ENCODE data around the gene MRPL1.
A peak's percentile ranks its signal among the peaks of the same experiment; 100 is the strongest.

Gene MRPL1

DNA sequence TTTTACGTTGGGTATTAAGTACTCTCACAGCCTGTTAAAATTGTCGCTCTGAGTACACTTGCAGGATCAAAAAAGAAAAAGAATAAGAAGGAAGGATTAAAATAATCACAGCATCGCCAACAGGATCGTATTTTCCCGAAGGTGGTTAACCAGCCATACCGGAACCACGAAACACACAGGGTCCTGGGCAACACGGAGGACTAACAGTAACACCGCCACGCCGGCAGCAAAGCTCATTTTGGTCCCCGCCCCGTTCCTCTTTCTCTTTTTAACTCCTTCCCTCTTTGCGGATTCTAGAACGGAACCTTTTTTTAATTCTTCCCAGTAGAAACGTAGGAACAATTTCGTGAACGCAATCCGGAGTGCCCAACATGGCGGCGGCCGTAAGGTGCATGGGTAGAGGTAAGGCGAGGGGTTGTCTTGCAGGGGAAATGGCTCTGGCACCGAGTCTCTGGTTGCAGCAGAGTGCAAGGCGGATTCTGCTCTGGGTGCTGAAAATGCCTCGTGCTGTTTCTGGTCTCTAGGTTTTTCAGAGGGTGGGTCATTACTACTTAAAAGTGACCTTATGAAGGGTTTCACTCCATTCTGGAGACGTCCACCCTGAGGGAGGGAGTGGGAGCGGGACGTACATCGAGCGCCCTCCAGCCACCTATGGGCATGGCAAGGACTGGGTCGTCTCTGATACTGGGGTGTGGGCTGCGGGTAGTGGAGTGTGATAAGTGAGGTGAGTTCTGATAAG, at the start of gene MRPL1:
TSS of gene MRPL1 (plus strand) at position 353 of the 739 bp plus-strand sequence. CDS start at position 372, 19 bp downstream.
- DNase-seq (ENCODE audit: low read depth) = peak; percentile 89

DNA sequence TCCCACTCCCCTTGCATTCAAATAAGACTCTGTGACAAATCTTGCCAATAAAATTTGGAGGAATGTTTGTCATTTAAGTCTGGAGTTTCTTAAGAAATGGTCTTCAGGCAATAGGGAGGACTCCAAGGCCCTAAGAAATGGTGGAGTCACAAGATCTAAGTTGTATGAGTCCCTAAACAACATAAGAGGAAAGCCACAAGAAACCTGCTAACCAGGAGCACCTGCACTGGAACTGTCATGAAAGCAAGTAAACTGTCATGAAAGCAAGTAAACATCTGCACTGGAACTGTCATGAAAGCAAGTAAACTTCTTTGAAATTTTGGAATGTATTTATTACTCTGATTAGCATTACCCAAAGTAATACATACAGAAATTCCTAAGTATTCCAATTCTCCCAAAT, 47.0 kb upstream of the MRPL1 start:
- no peak for DNase-seq (ENCODE audit: low read depth)

DNA sequence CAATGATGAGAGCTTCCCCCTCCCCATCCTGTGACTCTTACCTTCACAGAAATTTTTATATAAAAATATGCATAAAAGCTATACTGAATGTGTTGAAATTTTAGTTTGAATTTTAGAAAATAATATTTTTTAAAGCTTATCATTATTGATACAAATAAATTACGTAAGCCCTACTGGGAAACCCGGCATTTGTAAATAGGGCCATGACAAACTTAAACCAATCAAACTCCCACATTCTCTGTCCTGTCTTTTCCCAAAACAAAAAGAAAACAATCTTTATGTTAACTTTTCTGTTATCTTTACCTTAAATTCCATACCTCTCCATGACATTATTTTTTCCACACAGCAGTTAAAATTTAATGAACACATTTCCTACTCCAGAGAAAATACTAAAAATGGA, 46.1 kb upstream of the MRPL1 start:
- no peak for DNase-seq (ENCODE audit: low read depth)

DNA sequence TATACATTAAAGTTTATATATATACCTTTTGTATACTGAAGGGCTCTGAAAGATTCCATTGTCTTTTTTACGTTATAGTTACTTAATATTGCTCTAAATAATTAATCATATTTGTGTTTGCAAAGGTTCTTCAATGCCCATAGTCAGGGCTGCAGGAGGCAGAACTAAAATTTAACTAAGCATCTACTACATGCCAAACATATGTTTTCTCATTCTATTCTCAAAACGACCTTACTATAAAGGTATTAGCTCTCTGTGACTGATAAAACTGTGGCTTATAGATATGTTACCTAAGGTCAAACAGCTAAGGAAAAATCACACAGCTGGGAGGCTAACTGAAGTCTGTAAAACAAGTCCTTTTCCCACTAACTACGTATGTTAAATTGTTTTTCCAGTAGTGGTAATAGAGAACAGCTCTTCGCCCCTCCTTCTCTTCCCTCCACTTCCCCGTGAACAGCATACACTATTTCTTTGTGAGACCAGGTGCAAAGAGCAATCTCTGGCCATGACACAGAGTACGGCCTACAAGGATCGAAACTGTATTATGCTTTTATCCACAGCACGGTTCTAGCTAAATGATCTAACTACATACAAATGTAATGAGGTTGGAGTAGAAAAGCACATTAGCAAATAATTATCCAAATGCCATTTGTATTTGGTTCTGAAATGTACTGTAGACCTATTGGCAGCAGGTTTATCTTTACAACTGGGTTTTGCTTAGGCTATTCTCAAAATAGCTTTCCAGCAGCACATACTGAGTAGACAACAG, 45.1 kb upstream of the MRPL1 start:
- DNase-seq (ENCODE audit: low read depth) = no peak

DNA sequence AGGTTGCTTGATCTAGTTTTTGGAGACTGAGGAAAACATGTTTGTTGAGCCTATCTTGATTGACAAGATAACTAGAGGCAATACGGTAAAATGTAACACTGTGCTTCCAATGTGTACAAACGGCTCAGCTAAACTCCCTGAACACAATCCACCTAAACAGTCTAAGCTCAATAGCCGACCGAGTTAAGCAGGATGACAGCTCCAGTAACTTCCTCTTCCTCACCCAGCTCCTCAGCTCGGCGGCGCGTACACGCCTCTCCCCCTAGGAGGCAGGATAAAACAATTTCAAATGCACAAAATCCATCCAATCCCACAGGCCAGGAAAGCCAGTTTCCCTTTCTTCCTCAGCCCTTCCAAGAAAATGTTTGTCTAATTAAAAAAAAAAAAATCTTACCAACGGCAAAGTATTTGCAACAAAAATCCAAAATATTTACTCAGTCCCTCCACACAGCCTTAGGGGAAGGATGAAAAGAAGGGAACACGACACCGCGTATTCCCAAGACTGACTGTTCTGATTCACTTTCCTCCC, 44.5 kb upstream of the MRPL1 start:
- peak; percentile 74 for DNase-seq (ENCODE audit: low read depth)

DNA sequence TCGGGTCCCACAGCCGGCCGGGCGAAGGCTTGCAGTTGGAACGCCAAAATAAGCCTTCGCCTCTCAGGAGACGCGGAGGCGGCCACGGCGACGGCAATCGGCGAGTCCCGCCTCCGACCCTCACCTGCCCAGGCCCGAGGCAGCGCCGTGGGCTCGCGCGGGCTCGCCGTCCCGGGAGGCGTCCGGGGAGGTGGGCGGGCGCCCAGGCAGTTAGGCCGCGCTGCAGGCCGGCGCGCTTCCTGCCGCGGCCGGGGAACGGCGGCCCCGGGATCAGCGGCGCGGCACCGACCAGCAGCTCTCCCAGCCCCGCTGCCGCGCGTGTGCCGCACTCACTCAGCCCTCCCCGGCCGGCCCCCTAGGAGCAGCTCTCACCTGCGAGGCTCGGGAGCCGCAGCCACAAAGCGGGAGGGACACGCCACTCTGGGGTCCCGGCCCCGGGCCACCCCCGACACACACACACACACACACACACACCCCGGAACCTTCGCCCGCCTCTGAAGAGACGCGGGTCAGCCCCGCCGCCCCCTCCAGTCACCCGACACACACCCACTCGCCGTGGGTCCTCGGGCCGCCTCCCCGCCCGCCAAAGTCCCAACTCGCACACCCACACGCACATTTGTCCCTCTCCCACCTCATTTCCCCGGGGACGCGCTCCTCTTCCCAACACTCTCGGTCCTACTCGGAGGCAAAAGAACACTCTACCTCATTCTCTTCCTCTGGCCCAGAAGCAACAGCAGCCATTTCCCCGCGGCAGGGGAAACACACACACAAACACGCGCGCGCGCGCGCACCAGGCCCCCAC, 43.8 kb upstream of the MRPL1 start, which contains the start of gene CNOT6L:
TSS of gene CNOT6L (minus strand) at position 767 of the 802 bp plus-strand sequence. CDS start at position 707, 60 bp downstream.
- no peak for DNase-seq (ENCODE audit: low read depth)

DNA sequence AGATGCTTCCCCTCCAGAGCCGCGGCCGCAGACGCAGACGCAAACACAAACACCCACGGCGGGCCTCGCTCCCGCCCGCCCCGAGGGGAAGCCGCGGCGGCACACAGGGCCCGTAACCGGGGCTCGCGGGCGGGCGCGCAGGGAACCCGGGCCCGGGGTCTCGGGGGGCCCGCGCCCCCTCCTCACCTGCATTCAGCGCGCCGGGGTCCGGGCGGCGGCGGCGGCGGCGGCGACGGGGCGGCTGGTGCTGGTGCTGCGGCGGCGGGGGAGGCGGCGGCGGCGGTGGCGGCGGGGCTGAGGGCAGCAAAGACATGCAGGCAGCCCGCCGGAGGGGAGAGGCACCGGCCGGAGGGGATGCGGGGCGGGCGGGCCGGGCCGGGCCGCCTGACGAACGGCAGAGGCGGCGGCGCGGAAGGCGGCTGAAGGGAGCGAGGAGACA, 43.2 kb upstream of the MRPL1 start:
- DNase-seq (ENCODE audit: low read depth) = no peak

DNA sequence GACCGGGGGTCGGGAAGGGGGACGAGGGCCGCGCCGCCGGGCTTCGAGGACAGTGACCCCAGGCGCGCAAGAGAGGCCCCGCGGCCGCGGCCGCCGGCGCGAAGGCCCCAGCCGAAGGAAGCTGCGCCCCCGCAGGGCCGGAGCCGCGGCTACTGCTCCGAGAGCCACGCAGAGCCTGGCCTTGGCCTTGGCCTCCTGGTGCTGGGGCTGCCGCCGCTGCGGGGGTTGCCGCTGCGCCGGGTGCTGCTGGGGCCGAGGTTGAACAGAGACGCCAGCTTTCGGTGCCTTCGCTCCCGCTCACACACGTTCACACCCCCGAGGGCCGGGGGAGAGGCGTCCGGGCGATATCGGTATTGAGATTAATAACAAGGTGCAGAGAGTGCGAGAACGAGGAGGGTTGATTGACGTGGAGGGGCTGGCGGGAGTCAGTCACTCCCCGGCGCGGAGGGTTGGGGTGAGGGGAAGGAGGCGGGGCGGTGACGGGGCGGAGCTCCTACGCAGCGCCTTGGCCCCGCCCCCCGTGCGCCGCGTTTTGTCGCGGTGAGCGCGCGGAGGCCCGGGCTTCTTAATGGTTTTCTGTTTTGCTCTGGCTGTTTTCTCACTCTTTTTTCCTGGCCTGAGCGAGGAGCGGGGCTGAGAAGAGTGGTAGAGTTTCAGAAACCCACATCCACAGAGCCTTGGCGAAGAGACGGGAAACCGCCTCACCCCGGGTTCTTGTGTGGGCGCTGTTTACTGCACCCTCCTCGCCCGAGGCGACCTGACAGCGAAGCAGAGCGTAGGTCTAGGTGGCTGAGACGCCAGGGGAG, 42.6 kb upstream of the MRPL1 start:
- DNase-seq (ENCODE audit: low read depth) = peak; percentile 67

DNA sequence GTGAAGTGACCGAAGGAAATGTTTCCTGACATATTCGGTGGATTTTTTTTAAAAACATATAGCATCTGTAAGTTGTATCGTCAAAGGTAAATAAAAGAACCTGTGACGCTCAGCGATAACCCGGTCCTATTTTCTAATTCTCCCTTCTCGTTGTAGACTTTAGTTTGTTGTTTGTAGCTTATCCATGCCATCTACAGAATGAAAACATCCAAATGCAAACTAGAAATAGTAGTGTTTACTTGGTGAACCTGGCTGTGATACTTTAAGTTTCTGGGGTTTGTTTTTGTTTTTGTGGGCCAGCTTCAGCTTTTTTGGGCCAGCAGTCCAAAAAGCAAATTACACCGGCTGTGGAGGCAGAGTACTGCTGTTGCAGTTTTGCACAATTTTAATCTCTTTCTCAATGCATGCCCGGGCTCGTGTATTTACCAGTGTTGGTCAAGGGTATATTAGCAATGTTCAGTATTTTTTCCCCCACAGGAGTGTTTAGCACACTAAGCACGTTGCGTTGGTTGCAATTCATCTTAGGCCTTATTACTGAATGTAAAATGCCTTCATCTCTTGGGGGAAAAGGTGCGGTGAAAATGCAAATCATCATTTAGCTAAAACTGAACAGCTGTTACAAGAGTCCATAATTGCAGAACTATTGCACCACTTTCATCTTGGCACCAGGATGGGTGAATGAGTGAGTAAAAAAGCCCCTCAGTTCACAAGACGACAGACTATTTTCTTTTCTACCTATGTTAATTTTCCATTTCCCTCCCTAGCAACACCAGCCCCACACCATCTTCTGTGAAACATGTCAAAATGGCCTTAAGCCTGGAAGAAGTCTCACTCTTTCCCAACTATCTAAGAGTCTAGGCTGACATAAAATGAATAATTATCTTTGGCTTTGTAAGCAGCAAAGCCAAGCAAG, 41.7 kb upstream of the MRPL1 start:
- no peak for DNase-seq (ENCODE audit: low read depth)

DNA sequence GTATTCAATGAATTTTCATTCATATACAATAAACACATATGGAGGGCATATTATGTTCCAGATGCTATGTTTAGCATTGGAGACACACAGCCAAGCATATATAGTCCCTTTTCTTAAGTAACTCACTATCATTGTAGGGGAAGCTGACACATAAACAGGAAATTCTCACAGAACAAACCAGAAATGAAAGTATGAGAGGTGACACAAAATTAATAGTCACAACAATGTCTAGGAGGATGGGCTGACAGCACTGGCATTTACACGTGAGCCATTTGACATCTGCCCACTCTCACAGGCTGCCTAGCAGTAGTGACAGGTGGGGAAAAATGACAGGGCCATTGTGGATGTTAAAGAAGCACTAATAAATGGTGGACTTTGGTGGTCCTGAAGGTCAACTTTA, 40.9 kb upstream of the MRPL1 start:
- no peak for DNase-seq (ENCODE audit: low read depth)

DNA sequence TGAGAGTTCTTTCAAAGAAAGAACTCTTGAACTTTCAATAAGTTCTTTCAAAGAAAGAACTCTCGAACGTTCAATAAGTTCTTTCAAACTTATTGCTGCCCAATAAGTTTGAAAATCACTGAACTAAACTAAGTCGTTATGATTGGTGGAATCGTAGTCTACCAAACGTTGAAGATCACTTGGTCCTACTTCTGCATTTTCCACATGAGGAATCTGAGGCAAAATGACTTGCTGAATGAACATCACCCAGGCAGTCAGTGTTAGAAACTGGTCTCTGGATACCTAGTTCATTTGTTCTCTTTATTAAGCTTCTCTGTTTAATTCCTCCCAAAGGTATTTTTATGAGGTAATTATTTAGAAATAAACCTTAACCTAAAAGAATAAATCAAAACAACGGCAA, 36.4 kb upstream of the MRPL1 start:
- no peak for DNase-seq (ENCODE audit: low read depth)

DNA sequence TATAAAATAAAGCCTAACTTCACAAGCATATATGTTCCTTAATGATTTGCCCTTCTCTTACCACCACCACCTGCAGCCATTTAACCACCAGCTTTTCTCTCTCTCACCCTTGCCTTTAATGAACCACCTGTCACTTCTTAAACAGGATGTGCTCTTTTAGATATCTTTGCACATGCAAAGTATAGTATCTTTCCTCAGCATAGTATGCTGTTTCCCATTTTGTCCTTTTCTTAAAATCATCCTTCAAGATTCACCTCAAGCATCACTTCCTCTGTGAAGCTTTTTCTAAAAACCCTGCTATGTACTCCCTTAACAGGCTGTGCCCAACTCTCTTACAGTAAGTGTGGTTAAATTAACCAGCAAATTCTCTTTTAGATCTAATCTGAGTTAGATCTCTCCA, 35.3 kb upstream of the MRPL1 start:
- DNase-seq (ENCODE audit: low read depth) = no peak

DNA sequence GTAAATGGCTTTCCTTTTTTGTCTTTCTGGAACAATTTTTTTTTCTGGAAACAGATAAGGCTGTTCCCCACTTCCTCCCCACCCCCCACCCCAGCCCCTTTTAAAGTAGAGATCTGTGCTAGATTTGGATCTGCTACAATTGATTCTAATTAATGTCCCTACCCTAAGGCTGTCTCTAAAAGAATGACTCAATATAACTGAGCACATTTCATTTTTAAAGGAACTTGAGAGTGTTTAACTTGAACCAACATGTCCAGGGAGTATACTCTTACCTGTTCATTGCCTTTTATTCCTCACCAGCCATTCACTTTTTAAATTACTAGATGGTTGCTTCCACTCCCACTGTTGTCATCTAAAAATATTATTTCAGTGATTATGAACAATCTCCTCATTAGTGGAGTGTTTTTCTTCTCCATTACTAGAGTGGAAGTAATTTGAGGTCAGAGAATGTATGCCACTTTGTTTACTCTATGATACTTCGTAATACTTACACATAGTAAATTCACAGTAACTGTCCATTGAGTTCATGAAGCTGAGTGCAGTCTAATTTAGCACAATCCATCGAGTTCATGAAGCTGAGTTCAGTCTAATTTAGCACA, 29.4 kb upstream of the MRPL1 start:
- no peak for DNase-seq (ENCODE audit: low read depth)

DNA sequence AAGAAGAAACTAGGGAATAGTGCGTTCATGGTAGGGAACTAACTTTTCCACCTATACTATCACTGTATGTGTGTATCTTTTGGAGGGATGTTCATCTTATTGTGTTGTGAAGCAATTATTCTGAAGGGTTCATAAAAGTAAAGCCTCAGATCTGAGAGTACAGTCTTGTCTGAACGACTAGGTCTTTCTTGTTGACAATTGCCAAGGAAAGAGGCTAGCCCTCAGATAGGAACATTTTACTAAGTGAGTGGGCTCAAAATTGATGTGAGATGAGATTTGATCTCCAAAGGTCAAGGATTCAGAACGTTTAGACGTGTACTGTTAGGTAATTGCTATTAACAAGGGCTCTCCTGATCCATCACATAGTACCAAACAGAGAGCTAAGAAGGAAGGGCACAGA, 28.2 kb upstream of the MRPL1 start:
- no peak for DNase-seq (ENCODE audit: low read depth)

DNA sequence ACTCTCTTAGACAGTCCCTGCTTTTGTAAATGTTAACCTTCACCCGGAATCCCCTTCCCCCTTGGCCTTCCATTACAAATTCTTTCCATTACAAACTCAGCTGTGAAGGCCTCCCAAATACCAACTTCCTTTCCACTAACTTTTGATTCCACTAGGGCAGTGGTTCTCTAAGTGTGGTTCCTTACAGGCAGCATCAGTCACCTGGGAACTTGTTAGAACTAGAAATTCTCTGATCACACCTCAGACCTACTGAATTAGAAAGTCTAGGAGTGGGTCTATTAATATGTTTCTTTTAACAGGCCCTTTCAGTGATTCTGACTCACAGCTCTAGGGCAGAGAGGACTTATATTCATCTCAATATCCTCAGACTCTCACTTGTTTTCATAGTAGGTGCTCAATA, 19.0 kb upstream of the MRPL1 start:
- no peak for DNase-seq (ENCODE audit: low read depth)

DNA sequence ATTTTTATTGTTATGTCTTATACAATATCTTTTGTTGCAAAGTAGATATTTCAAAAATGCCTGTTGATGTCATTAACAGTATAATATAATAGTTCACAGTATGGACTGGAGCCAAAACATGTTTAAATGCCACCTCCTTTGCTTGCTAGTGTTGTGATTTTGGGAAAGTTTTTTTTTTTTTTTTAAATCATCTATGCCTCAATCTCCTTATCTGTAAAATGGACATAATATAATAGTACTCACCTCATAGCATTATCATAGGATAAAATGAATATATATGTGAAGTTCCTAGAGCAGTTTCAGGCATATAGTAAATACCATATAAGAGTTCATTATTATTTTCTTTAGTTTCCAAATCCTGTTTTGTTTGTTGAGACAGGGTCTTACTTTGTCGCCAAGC, 18.3 kb upstream of the MRPL1 start:
- DNase-seq (ENCODE audit: low read depth) = no peak

DNA sequence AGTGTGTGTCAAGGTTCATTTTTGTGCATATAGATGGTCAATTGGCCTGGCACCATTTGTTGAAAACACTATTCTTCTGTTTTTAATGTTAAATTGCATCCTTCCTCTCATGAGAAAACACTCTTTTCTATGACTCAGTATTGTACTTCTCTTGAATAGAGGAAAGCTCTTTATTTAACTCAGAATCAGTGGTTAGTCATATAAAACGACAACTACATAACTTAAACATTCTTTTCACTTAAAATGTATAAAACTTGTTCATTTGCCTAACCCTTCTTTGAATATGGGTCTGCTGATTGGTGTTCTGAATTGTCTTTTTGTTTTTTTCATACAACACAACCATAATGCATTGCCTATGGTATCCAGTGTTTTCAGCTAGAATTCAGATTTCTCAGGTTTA, 17.2 kb upstream of the MRPL1 start:
- DNase-seq (ENCODE audit: low read depth) = no peak

DNA sequence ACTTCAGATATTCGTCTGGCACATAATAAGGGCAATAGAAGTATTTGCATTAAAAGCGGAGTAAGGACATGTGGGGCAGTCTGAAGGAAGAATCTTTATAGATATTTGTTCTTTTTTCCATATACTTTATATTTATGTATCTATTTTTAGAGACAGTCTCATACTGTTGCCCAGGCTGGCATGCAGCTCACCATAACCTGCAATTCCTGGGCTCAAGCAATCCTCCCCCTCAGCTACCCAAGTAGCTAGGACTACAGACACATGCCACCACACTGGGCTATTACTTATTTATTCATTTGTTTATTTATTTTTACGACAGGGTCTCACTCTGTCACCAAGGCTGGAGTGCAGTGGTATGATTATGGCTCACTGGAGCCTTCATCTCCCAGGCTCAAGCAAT, 16.7 kb upstream of the MRPL1 start:
- DNase-seq (ENCODE audit: low read depth) = no peak

DNA sequence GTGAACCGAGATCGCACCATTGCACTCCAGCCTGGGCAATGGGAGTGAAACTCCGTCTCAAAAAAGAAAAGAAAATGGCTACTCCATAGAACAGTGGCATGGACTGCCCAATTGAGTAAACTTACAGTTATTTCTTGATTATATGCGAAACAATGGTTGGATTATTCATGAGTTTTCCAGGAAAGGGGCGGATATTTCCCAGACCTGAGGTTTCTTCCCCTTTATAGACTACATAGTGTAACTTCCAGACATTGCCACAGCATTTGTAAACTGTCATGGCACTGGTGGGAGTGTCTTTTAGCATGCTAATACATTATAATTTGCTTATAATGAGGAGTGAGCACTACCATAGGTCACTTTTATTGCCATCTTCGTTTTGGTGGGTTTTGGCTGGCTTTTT, 14.1 kb upstream of the MRPL1 start:
- DNase-seq (ENCODE audit: low read depth) = no peak

All from fibroblast of the conjunctiva (primary cell).